ENCODE results near the gene KIF5A.
"Not testable (repeated sequence)": the region's sequence is repeated elsewhere in the genome, so short reads cannot be mapped to it uniquely, and the experiment has no call there.

KIF5A gene

GRCh38 chr12:57549909-57550640 lies at the start of gene KIF5A:
Gene KIF5A, plus strand, starts transcription at chr12:57550044. Its CDS starts 228 bp downstream, at chr12:57550272.
- peak; percentile 11 to 57 (median 25) for DNase-seq (ENCODE audit: low read depth in 3 of 3)

- DNase-seq (ENCODE audit: low read depth in 3 of 3), result no peak
These were observed 49.6 kb upstream of the KIF5A start for GRCh38 chr12:57500213-57500612.

GRCh38 chr12:57502311-57502969 lies 47.4 kb upstream of the KIF5A start:
- not testable (repeated sequence) for DNase-seq (ENCODE audit: low read depth in 3 of 3)

GRCh38 chr12:57506541-57506940 lies 43.3 kb upstream of the KIF5A start:
- not testable (repeated sequence) for DNase-seq (ENCODE audit: low read depth in 3 of 3)

GRCh38 chr12:57507796-57508195 lies 42.0 kb upstream of the KIF5A start:
- DNase-seq (ENCODE audit: low read depth in 3 of 3), result not testable (repeated sequence)

GRCh38 chr12:57511161-57511560 lies 38.7 kb upstream of the KIF5A start:
- no peak for DNase-seq (ENCODE audit: low read depth in 3 of 3)

- DNase-seq (ENCODE audit: low read depth in 3 of 3), result no peak
These were observed 38.1 kb upstream of the KIF5A start for GRCh38 chr12:57511588-57512325.

- DNase-seq (ENCODE audit: low read depth in 3 of 3), result no peak
These were observed 37.2 kb upstream of the KIF5A start for GRCh38 chr12:57512665-57513064.

- no peak for DNase-seq (ENCODE audit: low read depth in 3 of 3)
These were observed 36.6 kb upstream of the KIF5A start for GRCh38 chr12:57513266-57513665.

- not testable (repeated sequence) for DNase-seq (ENCODE audit: low read depth in 3 of 3)
These were observed 36.2 kb upstream of the KIF5A start for GRCh38 chr12:57513677-57514076.

GRCh38 chr12:57514246-57514645 lies 35.6 kb upstream of the KIF5A start:
- DNase-seq (ENCODE audit: low read depth in 3 of 3), result not testable (repeated sequence)

GRCh38 chr12:57514720-57515407 lies 35.0 kb upstream of the KIF5A start:
- no peak for DNase-seq (ENCODE audit: low read depth in 3 of 3)

- DNase-seq (ENCODE audit: low read depth in 3 of 3), result no peak
These were observed 34.4 kb upstream of the KIF5A start for GRCh38 chr12:57515408-57515933.

GRCh38 chr12:57515934-57516541 lies 33.8 kb upstream of the KIF5A start:
- DNase-seq (ENCODE audit: low read depth in 3 of 3), result no peak

- DNase-seq (ENCODE audit: low read depth in 3 of 3), result no peak
These were observed 33.2 kb upstream of the KIF5A start for GRCh38 chr12:57516617-57517153.

- no peak for DNase-seq (ENCODE audit: low read depth in 3 of 3)
These were observed 32.7 kb upstream of the KIF5A start for GRCh38 chr12:57517187-57517586.

GRCh38 chr12:57517718-57518117 lies 32.1 kb upstream of the KIF5A start:
- DNase-seq (ENCODE audit: low read depth in 3 of 3), result not testable (repeated sequence)

GRCh38 chr12:57518176-57518919 lies 31.5 kb upstream of the KIF5A start:
- DNase-seq (ENCODE audit: low read depth in 3 of 3), result no peak

GRCh38 chr12:57518920-57519795 lies 30.7 kb upstream of the KIF5A start:
- DNase-seq (ENCODE audit: low read depth in 3 of 3), result peak in 1 of 3 donors; percentile 19

GRCh38 chr12:57519796-57520052 lies 30.1 kb upstream of the KIF5A start:
- DNase-seq (ENCODE audit: low read depth in 3 of 3), result no peak
